Pulmonary artery endothelial cell (primary cell): ENCODE data around the gene IPO4. TPM values are rescaled to one million over a fixed set of nuclear protein-coding genes. Genes with fewer than 3 reads are reported as not detected.
A peak's percentile ranks its signal among the peaks of the same experiment; 100 is the strongest.
"Not testable (repeated sequence)": the region's sequence is repeated elsewhere in the genome, so short reads cannot be mapped to it uniquely, and the experiment has no call there.

Experiments used
- DNase-seq: peaks from one replicate; pipeline ENCODE4 v3.0.0-alpha.2; 2011; ENCODE audit warnings: low read depth, low spot score
- total RNA-seq: library from RNA; depleted of rRNA; stranded (reverse); fragments of >200 nt; gene quantifications from 2 replicates; pipeline ENCODE4 v1.2.3, GENCODE V29; 2014

IPO4 gene
- total RNA-seq, 1 donor from 2014 or later, result 58.4 TPM

DNA sequence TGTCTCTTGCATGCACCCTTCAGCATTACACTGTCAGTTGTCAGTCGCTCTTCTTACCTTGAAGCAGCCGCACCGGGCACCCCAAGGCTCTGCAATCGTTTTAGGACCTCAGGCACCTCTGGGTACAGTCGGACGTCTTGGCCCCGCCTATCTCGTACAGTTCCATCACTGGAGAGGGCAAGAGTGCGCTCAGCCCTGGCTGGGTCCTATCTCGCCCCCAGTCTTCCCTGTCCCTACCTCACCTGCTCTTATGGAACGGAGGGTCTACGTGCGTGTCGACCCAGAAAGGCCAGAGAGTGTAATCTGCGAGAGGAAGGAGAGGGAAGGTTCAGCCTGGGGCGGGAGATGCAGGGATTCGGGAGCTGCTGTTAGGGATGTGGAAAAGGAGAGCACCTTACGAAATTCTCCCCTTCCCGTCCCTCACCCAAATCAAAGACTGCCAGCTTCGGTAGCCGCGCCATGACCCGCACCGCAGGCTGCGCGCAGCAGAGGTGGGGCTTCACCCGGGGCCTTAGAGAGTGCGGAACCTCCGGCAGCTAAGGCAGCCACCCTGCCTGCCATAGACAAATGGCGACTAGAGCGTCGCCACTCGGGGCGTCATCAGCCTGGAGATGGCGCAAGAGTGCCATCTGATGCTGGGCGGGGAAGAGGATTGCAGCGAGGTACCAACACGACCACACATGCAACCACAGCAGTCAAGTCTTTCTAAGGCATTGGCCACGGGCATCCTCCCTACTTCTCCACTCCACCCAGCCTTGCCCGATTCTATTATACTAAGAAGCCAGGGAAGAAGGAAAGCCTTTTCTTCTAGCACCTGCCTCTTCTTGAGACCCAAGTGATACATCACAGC lies 27.1 kb upstream of the IPO4 start, which contains the start of gene MDP1:
Gene MDP1, minus strand, starts transcription at position 572 of the 850 bp plus-strand sequence. Its CDS starts 111 bp downstream, at position 461.
- DNase-seq, result peak; percentile 74

DNA sequence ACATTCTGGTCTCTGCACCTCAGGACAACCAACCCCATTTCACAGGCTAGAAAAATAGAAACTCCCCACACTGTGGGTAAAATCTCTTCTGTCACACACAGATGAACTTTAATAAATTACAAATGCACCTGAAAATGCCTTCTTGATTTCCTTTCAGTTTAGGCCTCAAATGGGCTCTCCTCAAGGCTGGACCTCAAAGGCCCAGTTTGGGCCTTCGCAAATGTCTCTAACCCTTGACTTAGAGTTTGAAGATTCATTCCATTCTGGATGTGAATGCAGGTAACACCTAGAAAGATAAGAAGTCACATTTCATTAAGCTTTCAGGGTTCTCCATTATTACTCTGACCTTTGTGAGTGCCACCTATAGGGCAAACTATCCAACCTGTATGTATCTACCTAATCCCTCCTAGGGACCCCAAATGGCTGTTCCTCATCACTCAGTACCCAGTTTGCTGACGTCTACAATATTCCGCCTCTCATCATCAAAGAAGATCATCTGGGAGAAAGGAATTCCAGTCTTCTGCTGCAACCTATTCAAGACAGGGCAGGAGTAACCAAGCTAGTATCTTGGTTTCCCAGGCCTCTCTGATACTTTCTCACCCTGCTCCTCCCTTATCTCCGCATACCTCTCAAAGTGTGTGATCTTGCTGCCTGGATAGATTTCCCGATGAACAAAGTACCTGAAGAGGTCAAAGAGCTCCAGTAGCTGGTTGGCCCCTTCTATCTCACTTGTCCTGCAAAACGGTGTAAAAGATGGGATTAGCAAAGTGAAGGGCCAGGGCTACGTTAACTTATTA lies 25.4 kb upstream of the IPO4 start:
- DNase-seq, result no peak

DNA sequence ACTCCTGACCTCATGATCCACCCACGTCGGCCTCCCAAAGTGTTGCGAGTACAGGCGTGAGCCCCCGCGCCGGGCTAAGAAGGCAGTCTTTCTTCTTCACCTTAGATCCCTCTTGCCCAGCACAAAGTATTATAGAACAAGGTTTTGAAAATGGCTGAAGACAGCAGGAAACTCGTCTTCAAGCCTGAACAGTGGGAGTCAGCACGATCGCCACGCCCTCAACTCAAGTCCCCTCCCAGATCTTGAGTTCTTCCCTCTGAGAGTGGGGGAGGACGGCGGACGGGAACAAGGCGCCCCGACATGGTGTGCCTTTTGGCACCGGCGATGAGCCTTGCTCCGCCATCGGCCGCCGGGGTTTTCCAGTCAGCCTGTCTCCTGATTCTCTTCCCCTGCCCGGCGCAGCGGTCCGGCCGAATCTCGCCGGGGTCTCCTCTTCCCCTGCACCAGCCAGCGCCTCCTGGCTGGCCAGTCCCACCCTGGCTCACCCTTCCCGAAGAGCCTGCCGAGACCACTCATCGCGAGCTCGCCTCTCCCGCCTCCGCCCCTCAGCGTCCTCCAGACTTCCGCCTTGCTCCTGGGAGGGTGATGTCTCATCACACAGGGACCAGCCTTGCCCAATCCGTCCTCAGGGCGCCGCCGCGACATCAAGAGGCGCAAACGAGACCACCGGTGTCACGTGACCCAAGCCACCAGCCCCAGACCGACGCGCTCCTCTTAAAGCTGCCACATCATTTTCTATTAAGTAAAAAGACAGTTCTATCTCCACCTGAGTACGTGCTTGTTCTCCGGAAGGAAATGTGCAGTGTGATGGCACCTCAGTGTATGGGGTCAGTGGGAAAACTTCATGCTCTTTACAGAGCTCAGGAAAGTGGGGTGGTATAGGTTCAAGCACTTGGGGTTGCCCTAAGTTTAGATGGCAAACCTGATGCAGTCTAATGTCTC lies 24.6 kb upstream of the IPO4 start, which contains the start of gene CHMP4A:
Gene CHMP4A, minus strand, starts transcription at position 565 of the 942 bp plus-strand sequence. Its CDS starts 49 bp downstream, at position 516.
- DNase-seq, result peak; percentile 95

DNA sequence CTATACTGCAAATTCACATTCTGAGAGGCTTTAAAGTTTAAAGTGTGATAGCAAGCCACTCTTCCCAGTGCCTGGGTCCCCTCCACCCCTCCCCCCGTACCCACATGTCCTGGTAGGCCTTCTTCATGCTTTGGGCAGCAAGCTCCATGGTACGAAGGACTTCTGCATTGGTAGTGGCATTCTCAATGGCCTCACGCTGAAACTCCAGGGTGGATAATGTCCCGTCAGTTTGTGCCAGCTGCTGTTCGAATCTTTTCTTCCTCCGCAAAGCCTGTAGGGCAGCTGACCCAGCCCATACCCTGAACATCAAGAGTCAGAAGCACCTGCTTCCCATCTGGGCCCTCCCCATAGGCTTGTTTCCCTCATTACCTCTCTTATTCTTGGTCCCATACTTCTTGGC lies 22.7 kb upstream of the IPO4 start:
- no peak for DNase-seq

DNA sequence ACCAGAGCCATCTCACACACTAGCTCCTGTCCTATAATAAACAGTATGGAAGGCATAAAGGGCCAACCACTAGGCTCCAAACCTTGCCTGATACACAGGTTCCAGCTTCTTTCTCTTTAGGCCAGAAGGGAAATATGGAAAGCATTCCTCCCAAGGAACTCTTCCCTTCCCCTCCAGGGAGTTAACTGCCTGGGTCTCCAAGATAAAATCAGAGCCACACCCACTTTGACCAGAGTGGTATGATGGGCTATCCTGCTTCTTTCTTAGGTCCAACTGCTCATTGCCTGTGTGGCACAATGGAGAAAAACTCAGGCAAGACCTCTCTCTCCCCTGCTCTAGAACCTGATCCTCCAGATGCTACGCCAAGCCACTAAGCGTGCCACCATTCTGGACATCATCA lies 19.0 kb upstream of the IPO4 start:
- DNase-seq, result no peak

DNA sequence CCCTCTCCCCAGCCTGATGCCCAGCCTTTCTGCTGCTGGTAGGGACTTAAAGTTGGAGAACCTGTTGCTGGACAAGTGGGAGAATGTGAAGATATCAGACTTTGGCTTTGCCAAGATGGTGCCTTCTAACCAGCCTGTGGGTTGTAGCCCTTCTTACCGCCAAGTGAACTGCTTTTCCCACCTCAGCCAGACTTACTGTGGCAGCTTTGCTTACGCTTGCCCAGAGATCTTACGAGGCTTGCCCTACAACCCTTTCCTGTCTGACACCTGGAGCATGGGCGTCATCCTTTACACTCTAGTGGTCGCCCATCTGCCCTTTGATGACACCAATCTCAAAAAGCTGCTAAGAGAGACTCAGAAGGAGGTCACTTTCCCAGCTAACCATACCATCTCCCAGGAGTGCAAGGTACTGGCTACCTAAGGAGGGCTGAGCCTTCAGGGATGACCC lies 18.5 kb upstream of the IPO4 start:
- no peak for DNase-seq

DNA sequence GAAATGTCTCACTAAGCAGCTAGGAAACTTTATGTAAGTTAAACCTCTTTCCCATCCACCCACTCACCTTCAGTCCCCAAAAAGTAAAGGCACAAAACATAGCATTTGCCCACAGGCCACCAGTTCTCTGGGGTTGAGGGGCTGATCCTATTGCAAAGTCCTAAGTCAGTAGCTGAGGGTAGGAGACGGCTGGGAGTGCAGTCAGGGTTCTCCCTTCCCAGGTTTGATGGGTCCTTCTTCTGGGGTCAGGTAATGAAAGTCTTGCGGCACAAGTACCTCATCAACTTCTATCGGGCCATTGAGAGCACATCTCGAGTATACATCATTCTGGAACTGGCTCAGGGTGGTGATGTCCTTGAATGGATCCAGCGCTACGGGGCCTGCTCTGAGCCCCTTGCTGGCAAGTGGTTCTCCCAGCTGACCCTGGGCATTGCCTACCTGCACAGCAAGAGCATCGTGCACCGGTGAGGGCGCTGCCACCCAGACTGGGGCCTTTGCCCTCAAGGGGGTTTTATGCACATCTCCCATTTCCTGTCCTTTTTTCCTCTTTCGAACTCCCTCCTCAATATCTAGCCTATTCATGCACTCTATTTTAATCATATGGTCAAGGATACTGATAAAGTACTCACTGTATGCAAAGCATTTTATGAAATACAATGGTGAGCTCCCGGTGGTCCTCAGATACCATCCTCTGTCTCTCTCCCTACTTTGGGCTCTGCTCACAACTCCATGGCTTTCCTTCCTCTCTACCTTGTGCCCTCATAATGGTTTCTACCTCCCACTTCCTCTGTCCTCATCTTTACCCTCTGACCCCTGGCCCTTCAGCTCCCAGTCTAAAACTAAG lies 17.9 kb upstream of the IPO4 start:
- no peak for DNase-seq

DNA sequence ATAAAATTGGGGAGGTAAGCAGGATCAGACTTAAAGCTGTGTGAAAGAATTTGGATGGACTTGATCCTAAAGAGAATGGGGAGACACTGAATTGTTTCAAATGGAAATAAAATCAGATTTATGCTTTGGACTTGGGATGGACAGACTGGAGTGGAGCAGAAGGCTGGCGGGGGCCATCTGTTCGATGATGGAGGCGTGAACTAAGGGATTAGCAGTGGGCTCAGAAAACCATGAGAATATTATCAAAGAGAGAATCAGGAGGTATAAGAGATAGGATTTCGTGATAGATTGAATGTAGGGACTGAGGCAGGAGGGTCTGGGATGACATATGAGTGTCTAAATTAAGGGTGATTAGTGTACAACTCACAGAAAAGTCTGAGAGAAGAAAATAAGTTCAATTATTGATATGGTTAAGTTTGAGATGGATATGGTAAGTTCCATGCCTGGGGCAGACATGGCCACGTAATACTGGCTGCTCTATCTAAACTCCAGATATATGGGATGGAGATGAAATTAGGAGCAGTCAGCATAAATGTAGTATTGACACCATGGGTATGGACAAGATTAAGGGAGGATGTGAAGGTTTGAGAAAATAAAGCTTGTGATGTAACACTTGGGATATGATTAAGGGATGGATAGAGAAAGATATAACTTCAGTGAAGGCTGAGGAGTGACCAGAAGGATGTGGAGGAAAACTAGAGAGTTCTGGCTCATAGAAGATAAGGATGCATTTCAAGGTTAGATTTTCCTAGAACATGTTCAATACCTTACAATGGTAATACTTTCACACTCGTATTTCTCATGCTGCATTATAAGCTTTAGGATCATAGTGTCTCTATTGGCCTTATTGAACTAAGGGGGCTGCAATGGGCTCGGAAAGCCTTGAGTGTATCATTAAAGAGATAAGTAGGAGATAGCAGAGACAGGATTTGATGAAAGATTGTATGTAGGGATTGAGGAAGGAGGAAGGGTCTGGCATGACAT lies 15.8 kb upstream of the IPO4 start:
- no peak for DNase-seq

DNA sequence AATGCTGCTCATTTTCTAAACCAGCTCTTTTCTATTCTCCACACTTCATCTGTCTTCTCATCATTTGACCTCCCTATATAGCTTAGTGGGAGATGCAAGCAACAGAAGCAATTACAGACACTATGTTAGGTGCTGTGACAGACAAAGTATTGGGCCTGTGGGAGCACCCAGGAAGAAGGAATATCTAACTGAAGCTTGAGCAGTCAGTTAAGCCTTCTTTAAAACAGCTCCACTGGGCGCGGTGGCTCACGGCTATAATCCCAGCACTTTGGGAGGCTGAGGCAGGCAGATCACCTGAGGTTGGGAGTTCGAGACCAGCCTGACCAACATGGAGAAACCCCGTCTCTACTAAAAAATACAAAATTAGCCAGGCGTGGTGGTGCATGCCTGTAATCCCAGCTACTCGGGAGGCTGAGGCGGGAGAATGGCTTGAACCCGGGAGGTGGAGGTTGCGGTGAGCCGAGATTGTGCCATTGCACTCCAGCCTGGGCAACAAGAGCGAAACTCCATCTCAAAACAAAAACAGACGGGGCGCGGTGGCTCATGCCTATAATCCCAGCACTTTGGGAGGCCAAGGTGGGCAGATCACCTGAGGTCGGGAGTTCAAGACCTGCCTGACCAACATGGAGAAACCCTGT lies 14.8 kb upstream of the IPO4 start:
- DNase-seq, result not testable (repeated sequence)

DNA sequence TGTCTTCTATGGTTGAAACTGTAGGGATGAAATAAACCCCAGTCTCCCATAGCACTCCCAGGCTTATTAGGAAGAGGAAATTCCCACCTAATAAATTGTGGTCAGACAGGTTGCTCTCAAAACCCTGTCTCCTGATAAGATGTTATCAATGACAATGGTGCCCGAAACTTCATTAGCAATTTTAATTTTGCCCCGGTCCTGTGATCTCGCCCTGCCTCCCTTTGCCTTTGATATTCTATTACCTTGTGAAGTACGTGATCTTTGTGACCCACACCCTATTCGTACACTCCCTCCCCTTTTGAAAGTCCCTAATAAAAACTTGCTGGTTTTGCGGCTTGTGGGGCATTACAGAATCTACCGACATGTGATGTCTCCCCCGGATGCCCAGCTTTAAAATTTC lies 13.9 kb upstream of the IPO4 start:
- not testable (repeated sequence) for DNase-seq

DNA sequence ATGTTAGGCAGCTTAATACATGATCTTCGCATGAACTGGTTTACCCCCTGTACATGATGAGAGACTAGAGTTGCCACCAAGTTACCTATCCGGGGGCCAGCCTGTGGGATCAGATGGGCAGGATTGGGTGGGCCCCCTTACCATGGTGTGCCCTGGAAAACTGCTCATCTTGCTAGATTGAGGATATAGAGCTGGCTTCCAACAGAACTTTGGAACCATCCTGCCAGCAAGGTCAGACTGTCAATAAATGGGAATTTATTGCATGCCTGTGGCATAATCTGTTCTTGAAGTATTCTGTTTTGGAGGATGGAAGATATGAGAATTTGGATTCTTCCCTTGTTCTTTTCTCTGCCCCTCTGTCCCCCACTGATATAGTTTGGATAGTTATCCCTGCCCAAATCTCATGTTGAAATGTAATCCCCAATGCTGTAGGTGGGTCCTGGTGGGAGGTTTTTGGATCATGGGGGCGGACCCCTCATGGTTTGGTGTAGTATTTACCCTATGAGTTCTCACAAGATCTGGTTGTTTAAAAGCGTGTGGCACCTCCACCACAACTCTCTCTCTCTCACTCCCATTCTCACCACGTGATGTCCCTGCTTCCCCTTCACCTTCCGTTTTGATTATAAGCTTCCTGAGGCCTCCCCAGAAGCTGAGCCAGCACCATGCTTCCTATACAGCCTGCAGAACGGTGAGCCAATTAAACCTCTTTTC lies 10.4 kb upstream of the IPO4 start:
- no peak for DNase-seq

DNA sequence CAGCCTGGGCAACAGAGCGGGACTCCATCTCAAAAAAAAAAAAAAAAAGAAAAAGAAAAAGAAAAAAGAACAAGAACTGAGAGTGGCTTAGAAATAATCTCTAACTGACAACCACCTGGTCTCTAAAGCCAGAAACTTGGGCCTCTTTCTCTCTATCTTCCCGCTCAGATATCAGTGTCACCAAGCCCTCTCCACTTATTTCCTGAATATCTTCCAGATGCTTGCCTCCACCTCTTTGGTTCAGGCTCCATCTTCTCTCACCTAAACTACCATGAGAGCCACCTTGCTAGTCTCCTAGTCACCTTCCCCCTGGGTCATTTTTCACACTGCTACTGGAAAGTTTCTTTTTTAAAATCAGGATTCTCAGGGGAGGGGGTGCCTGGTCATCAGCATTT lies 8.4 kb upstream of the IPO4 start:
- no peak for DNase-seq

DNA sequence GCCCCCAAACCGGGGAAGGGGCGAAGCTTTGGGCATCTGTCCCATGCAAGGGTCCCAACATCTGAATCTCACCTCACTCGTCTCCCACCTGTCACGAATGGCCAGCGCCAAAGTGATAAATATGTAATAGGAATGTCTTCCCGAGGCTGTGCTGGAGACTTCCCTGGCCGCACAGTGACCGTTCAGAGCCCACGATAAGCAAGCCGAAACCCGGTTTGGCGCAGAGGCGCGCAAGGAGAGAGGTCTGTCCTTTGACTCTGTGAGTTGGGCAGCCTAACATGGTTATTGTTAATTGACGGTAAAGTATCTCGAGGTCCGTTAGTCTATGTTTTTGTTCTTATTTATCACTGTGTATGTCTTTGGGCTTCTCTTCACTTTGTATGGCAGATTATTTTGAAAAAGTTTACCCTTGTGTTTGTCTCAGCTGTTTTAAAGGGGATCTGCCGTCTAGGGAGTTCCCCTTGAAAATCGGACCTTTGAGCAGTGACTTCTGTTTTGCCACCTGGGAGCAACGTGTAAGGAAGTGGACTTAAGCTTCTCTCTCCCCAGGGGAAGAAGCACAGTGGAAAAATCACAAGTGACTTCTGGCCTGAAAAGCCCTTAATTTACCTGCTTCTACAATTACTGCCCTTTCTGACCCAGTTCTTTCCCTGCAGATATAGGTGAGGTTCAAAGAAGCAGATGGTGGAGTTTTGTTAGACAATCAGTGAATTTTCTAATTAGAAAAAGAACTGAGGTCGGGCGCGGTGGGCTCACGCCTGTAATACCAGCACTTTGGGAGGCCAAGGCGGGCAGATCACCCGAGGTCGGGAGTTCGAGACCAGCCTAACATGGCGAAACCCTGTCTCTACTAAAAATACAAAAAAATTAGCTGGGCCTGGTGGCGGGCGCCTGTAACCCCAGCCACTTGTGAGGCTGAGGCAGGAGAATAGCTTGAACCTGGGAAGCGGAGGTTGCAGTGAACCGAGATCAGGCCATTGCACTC lies 7.7 kb upstream of the IPO4 start:
- DNase-seq, result no peak

DNA sequence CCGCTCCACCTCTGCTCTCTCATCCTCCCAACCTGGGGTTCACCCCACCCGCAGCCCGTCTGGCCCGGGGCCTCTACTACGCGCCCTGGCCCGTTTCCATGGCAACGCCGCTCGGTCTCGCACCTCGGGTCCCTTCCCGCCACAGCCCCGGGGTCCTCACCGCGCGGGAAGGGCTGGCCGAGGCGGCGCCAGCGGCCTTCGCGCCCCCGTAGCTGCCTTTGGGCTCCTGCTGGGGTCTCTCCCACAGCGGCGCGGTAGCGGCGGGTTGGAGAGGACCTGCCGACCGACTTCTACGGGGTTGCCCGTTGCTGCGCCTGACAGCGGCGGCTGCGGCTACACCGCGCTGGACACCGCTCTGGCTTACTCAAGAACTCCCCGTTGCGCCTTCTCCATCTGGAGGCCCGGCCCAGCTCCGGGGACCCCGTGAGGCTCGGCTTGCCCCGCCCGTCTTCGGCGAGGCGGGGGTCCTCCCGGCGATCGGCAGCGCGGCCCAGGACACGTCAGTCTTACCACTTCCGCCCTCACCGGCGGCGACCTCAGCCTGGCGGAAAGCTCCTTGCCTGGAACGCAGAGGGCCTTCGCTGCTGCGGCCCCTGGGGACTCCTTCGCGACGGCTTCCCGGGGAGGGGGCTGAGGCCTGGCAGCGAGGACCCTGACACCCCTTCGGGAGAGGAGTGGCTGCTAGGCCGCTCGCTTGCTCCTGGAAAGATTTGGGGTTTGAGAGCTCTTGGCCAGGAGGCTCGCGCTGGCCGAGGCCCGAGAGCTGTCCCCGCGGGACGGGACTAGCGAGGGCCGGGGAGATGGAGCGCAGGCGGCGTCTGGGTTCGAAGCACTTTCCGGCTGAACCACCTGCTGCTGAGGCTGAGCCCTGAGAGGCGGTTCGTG lies 6.8 kb upstream of the IPO4 start, which contains the start of gene TM9SF1:
Gene TM9SF1, minus strand, starts transcription at position 256 of the 885 bp plus-strand sequence. CDS start 422 bp downstream, outside the sequence.
- DNase-seq, result peak; percentile 66

DNA sequence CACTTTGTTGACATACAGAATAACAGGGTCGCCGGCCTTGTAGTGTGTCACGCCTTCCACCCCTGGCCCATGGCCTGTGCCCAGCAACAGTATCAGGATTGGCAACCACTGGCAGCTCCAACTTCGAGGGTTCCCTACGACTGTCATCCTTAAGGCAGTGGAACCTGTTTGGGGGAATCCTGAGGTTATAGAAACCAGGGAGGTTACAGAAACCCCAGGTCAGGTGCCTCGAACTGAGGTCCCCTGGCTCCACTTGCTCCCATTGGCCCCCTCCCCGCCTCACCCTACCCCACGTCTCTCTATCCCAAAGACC lies 6.2 kb upstream of the IPO4 start:
- DNase-seq, result no peak
